ENCODE measurements around the gene NACAD. TPM values are rescaled to one million over a fixed set of nuclear protein-coding genes. Genes with fewer than 3 reads are reported as not detected.

NACAD gene
- polyA plus RNA-seq, 1 experiment, result 0.54 TPM

DNA sequence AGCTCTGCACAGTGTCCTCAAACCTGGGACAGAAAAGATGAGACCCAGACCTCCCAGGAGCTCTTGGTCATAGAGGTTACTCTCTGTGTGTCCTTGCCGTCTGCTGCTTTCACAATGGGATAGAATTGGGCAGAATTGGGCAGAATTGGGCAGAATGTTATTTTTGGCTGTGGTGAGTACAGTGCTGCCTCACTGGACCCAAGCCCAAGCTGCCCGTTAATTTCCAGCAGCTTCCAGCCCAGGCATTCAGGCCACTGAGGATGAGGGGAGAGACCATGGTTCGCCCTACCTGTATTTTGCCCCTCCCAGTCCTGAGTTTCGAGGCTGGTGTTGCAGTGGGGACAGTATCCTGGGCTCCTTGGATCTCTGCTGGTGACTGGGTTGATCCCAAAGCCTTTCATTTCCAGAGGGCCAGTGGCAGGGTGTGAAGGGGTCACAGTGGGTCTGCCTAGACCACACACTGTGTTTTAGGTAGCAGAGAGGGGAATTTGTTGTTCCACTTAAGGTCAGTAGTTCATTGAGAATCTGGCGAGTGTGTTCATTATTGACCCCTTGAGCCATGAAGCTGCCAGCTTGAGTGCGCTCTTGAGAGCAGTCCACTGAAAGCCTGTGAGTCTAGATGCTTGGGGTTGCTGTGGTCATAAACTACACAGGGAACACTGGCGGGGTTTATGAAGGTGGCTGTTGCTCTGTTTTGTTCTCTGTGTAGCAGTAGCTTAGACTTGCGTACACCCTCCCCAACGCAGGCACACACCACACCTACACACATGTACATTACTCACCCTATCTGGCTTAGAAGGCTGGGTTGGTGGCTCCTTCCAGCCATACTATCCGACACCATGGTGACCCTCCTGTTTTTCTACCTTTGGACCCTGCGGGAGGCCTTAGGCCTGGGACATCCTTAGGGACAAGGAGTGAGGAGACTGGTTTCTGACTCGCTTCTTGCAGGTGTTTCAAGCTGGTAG lies 23.5 kb downstream of the NACAD start:
- ChIA-PET POLR2A (no interaction called here), CTCF (no interaction called here)
- peaks cover 24% of the 10 kb centered on the region for H3K36me3 ChIP-seq (ENCODE audit: control insufficient read depth, insufficient read depth, low read length)
- DNase-seq (ENCODE audit: low read depth), result no peak
- H3K27me3 ChIP-seq (ENCODE audit: control insufficient read depth, insufficient read depth, low read length), result no peaks in the 10 kb centered on the region
- H3K4me3 ChIP-seq (ENCODE audit: low read depth, low read length), result no peak overlapping the region
- TF ChIP-seq, protein P1, sequence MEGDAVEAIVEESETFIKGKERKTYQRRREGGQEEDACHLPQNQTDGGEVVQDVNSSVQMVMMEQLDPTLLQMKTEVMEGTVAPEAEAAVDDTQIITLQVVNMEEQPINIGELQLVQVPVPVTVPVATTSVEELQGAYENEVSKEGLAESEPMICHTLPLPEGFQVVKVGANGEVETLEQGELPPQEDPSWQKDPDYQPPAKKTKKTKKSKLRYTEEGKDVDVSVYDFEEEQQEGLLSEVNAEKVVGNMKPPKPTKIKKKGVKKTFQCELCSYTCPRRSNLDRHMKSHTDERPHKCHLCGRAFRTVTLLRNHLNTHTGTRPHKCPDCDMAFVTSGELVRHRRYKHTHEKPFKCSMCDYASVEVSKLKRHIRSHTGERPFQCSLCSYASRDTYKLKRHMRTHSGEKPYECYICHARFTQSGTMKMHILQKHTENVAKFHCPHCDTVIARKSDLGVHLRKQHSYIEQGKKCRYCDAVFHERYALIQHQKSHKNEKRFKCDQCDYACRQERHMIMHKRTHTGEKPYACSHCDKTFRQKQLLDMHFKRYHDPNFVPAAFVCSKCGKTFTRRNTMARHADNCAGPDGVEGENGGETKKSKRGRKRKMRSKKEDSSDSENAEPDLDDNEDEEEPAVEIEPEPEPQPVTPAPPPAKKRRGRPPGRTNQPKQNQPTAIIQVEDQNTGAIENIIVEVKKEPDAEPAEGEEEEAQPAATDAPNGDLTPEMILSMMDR (IDR thresholded peaks at IDR 0.05; ENCODE audit: insufficient read depth, low read depth, low read length), result no peak

DNA sequence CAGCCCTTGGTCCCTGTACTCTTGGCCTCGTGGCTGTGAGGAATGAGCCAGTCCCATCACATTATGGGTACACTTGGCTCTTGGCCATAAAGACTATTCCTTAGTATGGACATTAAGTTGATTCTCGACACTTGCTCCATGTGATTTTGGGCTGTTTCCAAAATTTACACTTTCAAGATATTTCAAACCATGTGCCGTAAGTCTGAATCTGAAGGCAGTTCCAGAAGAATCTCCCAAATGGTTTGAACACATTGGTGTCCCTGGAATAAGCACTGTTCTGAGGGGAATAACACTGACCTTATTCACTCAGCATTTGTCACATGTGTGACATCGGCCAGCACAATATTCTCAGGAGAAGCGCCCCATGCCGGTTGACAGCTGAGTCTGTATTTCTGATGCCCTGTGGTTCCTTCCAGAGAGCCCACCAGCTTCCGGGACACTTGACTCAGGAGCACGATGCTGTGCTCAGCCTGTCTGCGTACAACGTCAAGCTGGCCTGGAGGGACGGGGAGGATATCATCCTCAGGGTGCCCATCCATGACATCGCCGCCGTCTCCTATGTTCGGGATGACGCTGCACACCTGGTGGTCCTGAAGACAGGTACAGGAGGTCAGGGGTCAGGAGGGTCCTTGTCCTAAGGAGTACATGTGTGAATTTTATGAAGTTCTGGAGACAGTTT lies 24.6 kb downstream of the NACAD start:
- Histone ChIP-seq H3K4me3 (ENCODE audit: low read depth, low read length) (no peak overlapping the region), H3K27me3 (ENCODE audit: control insufficient read depth, insufficient read depth, low read length) (no peaks in the 10 kb centered on the region), H3K36me3 (ENCODE audit: control insufficient read depth, insufficient read depth, low read length) (peaks cover 20% of the 10 kb centered on the region)
- ChIA-PET CTCF (no interaction called here), POLR2A (no interaction called here)
- no peak for DNase-seq (ENCODE audit: low read depth)
- TF ChIP-seq, protein P1 (IDR thresholded peaks at IDR 0.05; ENCODE audit: insufficient read depth, low read depth, low read length), result no peak

DNA sequence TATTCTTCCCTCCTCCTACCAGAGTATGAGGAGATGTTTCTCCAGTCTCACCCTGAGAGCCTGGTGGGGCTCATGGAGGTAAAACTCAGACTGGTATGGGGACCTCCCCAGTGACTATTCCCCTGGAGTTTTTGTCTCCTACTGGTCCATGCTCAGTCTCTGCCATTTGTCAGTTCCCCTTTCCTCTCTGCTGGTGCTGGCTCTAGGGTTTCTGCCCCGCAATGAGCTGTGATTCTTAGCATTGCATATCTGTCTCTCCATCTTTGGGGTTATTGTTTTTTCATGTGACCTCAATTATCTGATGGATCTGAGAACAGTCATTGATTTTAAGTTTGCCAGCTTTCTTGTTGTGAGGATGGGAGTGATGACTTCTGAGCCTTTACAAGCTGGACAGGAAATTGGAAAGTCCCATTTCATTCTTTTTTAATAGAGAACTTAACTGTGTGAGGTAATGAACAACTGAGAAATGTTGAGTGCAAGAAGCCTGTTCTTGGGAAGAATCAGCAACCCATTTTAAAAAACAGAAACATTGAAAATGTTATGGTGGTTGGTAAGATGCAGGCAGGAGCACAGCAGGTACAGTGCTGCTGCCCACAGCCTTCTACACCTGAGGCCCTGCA lies 26.9 kb downstream of the NACAD start:
- TF ChIP-seq, protein P1 (IDR thresholded peaks at IDR 0.05; ENCODE audit: insufficient read depth, low read depth, low read length), result no peak
- no peak for DNase-seq (ENCODE audit: low read depth)
- Histone ChIP-seq H3K36me3 (ENCODE audit: control insufficient read depth, insufficient read depth, low read length) (peaks cover 12% of the 10 kb centered on the region), H3K4me3 (ENCODE audit: low read depth, low read length) (no peak overlapping the region), H3K27me3 (ENCODE audit: control insufficient read depth, insufficient read depth, low read length) (no peaks in the 10 kb centered on the region)
- CTCF ChIA-PET, result no interaction called here
- POLR2A ChIA-PET, result no interaction called here

DNA sequence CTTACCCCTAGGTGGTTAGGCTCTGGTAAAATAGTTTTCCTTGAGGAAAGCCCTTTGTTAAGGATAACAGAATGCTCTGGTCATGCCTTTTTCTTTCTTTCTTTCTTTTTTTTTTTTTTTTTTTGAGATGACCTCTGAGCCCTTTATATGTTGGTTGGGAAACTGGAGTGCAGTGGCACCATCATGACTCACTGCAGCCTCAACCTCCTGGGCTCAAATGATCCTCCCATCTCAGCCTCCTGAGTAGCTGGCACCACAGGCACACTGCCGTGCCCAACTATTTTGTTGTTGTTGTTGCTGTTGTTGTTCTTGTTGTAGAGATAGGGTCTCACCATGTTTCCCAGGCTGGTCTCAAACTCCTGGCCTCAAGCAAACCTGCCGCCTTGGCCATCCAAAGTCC lies 27.4 kb downstream of the NACAD start:
- TF ChIP-seq, protein P1 (IDR thresholded peaks at IDR 0.05; ENCODE audit: insufficient read depth, low read depth, low read length), result no peak
- DNase-seq (ENCODE audit: low read depth), result no peak
- ChIA-PET POLR2A (no interaction called here), CTCF (no interaction called here)
- H3K36me3 ChIP-seq (ENCODE audit: control insufficient read depth, insufficient read depth, low read length), result peaks cover 10% of the 10 kb centered on the region
- no peak overlapping the region for H3K4me3 ChIP-seq (ENCODE audit: low read depth, low read length)
- no peaks in the 10 kb centered on the region for H3K27me3 ChIP-seq (ENCODE audit: control insufficient read depth, insufficient read depth, low read length)

DNA sequence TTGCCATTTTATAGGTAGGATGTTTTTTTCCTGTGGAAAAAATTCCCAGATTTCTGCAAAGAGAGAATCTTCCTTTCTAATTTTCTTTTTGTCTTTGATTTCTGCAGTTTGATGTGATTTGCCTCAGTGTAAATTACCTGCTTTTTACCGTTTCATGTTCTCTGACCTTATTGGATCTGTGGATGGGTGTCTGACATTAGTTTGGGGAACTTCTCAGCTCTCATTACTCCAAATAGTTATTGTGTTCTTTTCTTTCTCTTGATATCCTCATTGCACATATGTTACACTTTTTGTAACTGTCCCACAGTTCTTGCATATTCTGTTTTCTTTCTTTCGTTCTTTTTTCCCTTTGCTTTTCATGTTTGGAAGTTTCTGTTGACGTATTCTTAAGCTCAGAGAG lies 28.5 kb downstream of the NACAD start:
- Histone ChIP-seq H3K36me3 (ENCODE audit: control insufficient read depth, insufficient read depth, low read length) (peaks cover 10% of the 10 kb centered on the region), H3K4me3 (ENCODE audit: low read depth, low read length) (no peak overlapping the region), H3K27me3 (ENCODE audit: control insufficient read depth, insufficient read depth, low read length) (no peaks in the 10 kb centered on the region)
- POLR2A ChIA-PET, result no interaction called here
- CTCF ChIA-PET, result no interaction called here
- TF ChIP-seq, protein P1 (IDR thresholded peaks at IDR 0.05; ENCODE audit: insufficient read depth, low read depth, low read length), result no peak
- no peak for DNase-seq (ENCODE audit: low read depth)
